Mesenchymal stem cell (in vitro differentiated cells and primary cell): ENCODE data around the gene CMBL.
A peak's percentile ranks its signal among the peaks of the same experiment; 100 is the strongest.

Source experiments
- DNase-seq: peaks from one replicate; pipeline ENCODE4 v3.0.0-alpha.2; 2013
- H2AFZ ChIP-seq: one replicate; pipeline ENCODE4 v1.6.1; 2013; ENCODE audit warnings: low read depth, mild to moderate bottlenecking, control low read depth, inconsistent platforms, low read length, moderate library complexity
- H2AK5ac ChIP-seq: 2 replicates; pipeline ENCODE4 v1.6.1; 2013; ENCODE audit warnings: low read length, moderate library complexity, mild to moderate bottlenecking, inconsistent platforms; ENCODE audit not compliant: severe bottlenecking
- H2BK120ac ChIP-seq: one replicate; pipeline ENCODE4 v1.6.1; 2013; ENCODE audit warnings: low read depth, mild to moderate bottlenecking, inconsistent platforms, low read length, moderate library complexity
- H2BK12ac ChIP-seq, 2 experiments: one replicate each; pipeline ENCODE4 v1.6.1; 2013; ENCODE audit warnings: inconsistent platforms in 2 of 2, low read length in 2 of 2, mild to moderate bottlenecking in 2 of 2, moderate library complexity in 2 of 2, control low read depth in 1 of 2
- H2BK15ac ChIP-seq: one replicate; pipeline ENCODE4 v1.6.1; 2013; ENCODE audit warnings: mild to moderate bottlenecking, low read depth, inconsistent platforms; ENCODE audit not compliant: poor library complexity, severe bottlenecking
- H2BK5ac ChIP-seq: 2 replicates; pipeline ENCODE4 v1.6.1; 2013; ENCODE audit warnings: low read depth, mild to moderate bottlenecking, low read length, control low read depth, inconsistent platforms; ENCODE audit not compliant: poor library complexity, severe bottlenecking
- H3K14ac ChIP-seq, 2 experiments: one replicate each; pipeline ENCODE4 v1.6.1; 2013; ENCODE audit warnings: inconsistent platforms in 2 of 2, low read length in 2 of 2, control low read depth in 1 of 2, mild to moderate bottlenecking in 1 of 2, moderate library complexity in 1 of 2
- H3K18ac ChIP-seq, 2 experiments: one replicate each; pipeline ENCODE4 v1.6.1; 2013; ENCODE audit warnings: inconsistent platforms in 2 of 2, low read length in 2 of 2, control low read depth in 1 of 2, low read depth in 1 of 2, mild to moderate bottlenecking in 1 of 2
- H3K23ac ChIP-seq, 2 experiments: one replicate each; pipeline ENCODE4 v1.6.1; 2013; ENCODE audit warnings: inconsistent platforms in 2 of 2, low read length in 2 of 2, mild to moderate bottlenecking in 2 of 2, moderate library complexity in 2 of 2, control low read depth in 1 of 2
- H3K27ac ChIP-seq: 2 replicates; pipeline ENCODE4 v1.5.1; 2013; ENCODE audit warnings: mild to moderate bottlenecking, moderate library complexity, low read length, control low read depth, inconsistent platforms; ENCODE audit not compliant: poor library complexity, severe bottlenecking
- H3K27me3 ChIP-seq, 2 experiments: 2 replicates each; pipeline versions ENCODE4 v1.6.1 to v1.7.0; 2013; ENCODE audit warnings: low read length in 2 of 2, mild to moderate bottlenecking in 2 of 2, moderate library complexity in 2 of 2, control low read depth in 1 of 2, inconsistent platforms in 1 of 2; ENCODE audit not compliant: control insufficient read depth in 1 of 2, insufficient read depth in 1 of 2
- H3K36me3 ChIP-seq, 2 experiments: 2 replicates each; pipeline versions ENCODE4 v1.6.1 to v1.7.0; 2013; ENCODE audit warnings: low read length in 2 of 2, control low read depth in 1 of 2, inconsistent platforms in 1 of 2, low read depth in 1 of 2, mild to moderate bottlenecking in 1 of 2; ENCODE audit not compliant: insufficient read depth in 2 of 2, control insufficient read depth in 1 of 2
- H3K4ac ChIP-seq, 2 experiments: one replicate each; pipeline ENCODE4 v1.6.1; 2013; ENCODE audit warnings: inconsistent platforms in 2 of 2, low read length in 2 of 2, mild to moderate bottlenecking in 2 of 2, moderate library complexity in 2 of 2, control low read depth in 1 of 2, low read depth in 1 of 2
- H3K4me1 ChIP-seq: 2 replicates; pipeline ENCODE4 v1.6.1; 2013; ENCODE audit warnings: low read depth, low read length, control low read depth; ENCODE audit not compliant: control insufficient read depth, insufficient read depth
- H3K4me2 ChIP-seq: 2 replicates; pipeline ENCODE4 v1.6.1; 2013; ENCODE audit warnings: low read length, mild to moderate bottlenecking, inconsistent platforms; ENCODE audit not compliant: poor library complexity, severe bottlenecking
- H3K4me3 ChIP-seq, 2 experiments: 2 replicates each; pipeline versions ENCODE4 v1.5.1 to v1.7.0; 2013; ENCODE audit warnings: low read length in 2 of 2, mild to moderate bottlenecking in 2 of 2, control low read depth in 1 of 2, low read depth in 1 of 2; ENCODE audit not compliant: insufficient read depth in 1 of 2
- H3K79me1 ChIP-seq: replicated peaks from 2 replicates; pipeline ENCODE4 v1.6.1; 2013; ENCODE audit warnings: mild to moderate bottlenecking, control low read depth, low read length, inconsistent platforms; ENCODE audit not compliant: poor library complexity, severe bottlenecking
- H3K9ac ChIP-seq: 2 replicates; pipeline ENCODE4 v1.7.0; 2013; ENCODE audit warnings: mild to moderate bottlenecking, low read length, moderate library complexity
- H3K9me3 ChIP-seq: 2 replicates; pipeline ENCODE4 v1.7.0; 2013; ENCODE audit warnings: mild to moderate bottlenecking, low read length; ENCODE audit not compliant: control insufficient read depth
- H4K8ac ChIP-seq: one replicate; pipeline ENCODE4 v1.6.1; 2013; ENCODE audit warnings: inconsistent platforms, mild to moderate bottlenecking, low read length, moderate library complexity
- H4K91ac ChIP-seq: one replicate; pipeline ENCODE4 v1.6.1; 2013; ENCODE audit warnings: mild to moderate bottlenecking, low read length, inconsistent platforms
- WGBS: methylation state at CpG from one replicate; pipeline ENCODE4 v1.1.7; 2013; ENCODE audit warnings: mixed read lengths; 5-methylcytosine and 5-hydroxymethylcytosine counted together

CMBL gene

GRCh38 chr5:10278658-10279279, 28.9 kb downstream of the CMBL start:
- no peak overlapping the region for H2BK15ac ChIP-seq
- no peaks in the 10 kb centered on the region for H3K4me1 ChIP-seq
- H3K9ac ChIP-seq: no peak overlapping the region
- H3K4me2 ChIP-seq: no peak overlapping the region
- no peak for DNase-seq
- no peak overlapping the region for H2AK5ac ChIP-seq
- H3K23ac ChIP-seq: no peak overlapping the region
- H3K36me3 ChIP-seq: peaks cover 5 to 31% of the 10 kb centered on the region in 2 experiments
- no peak overlapping the region for H3K4ac ChIP-seq
- no peak overlapping the region for H3K27ac ChIP-seq
- H3K27me3 ChIP-seq: no peaks in the 10 kb centered on the region
- H3K79me1 ChIP-seq: no peaks in the 10 kb centered on the region
- H2BK120ac ChIP-seq: no peak overlapping the region
- H3K18ac ChIP-seq: no peak overlapping the region
- H3K9me3 ChIP-seq: no peaks in the 10 kb centered on the region
- H2BK5ac ChIP-seq: no peak overlapping the region
- WGBS: 92% methylated on average over 11 of the region's 12 CpGs
- H3K4me3 ChIP-seq: no peak overlapping the region
- H2AFZ ChIP-seq: no peak overlapping the region
- H4K8ac ChIP-seq: no peak overlapping the region
- H2BK12ac ChIP-seq: no peak overlapping the region
- no peak overlapping the region for H4K91ac ChIP-seq
- no peak overlapping the region for H3K14ac ChIP-seq

DNA sequence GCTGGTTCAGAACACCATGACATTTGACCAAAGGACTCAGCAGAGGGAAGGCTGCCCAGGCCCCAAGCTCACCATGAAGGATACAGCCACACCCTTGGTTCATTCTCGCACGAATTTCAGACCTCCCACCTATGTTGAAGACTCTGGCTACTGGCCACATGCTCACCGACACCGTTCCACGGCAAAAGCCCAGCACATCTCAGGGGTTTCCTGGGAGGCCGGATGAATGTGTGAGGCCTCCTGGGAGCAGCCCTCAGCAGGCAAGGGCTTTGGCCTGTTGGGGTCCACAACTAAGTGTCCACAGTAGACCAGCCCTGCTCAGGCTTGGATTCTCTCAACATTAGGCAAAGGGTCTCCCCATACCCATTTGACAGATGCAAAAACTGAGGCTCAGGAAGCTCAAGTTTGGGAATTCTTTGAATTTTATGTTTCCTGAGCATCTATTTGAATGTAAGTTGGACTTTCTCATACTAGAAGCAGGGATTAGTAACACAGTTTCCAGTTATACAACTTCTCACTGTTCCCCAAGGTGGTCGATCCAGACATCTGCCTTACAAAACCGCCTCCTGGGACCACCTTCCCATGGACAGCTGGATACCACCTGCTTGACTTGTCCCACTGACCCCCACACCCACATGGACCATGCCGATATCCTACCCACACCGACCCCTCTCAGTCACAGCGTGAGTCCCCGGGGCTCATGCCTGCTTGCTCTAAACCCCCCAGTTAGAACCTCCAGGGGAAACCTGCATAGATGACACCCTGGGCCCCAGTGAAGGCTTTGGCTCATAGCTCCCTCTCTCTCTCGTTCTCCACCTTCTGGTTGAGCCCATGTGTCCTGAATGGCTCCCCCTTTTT, 29.7 kb downstream of the CMBL start:
- H2AFZ ChIP-seq: no peak overlapping the region

GRCh38 chr5:10276691-10277090, 31.0 kb downstream of the CMBL start:
- no peak overlapping the region for H3K14ac ChIP-seq
- no peaks in the 10 kb centered on the region for H3K9me3 ChIP-seq
- no peak overlapping the region for H2BK5ac ChIP-seq
- no peak overlapping the region for H3K4me3 ChIP-seq
- H2AFZ ChIP-seq: no peak overlapping the region
- DNase-seq: no peak
- no peak overlapping the region for H3K27ac ChIP-seq
- no peak overlapping the region for H2BK12ac ChIP-seq
- no peak overlapping the region for H2BK120ac ChIP-seq
- H3K4me2 ChIP-seq: no peak overlapping the region
- no peak overlapping the region for H3K4ac ChIP-seq
- no peak overlapping the region for H4K8ac ChIP-seq
- H3K4me1 ChIP-seq: no peaks in the 10 kb centered on the region
- no peak overlapping the region for H3K18ac ChIP-seq
- H3K36me3 ChIP-seq: peaks cover 5 to 30% of the 10 kb centered on the region in 2 experiments
- no peak overlapping the region for H3K23ac ChIP-seq
- WGBS: 88% methylated on average over 6 of the region's 7 CpGs
- no peak overlapping the region for H4K91ac ChIP-seq
- H3K27me3 ChIP-seq: no peaks in the 10 kb centered on the region
- no peaks in the 10 kb centered on the region for H3K79me1 ChIP-seq
- H3K9ac ChIP-seq: no peak overlapping the region
- H2BK15ac ChIP-seq: no peak overlapping the region
- no peak overlapping the region for H2AK5ac ChIP-seq

More for the DNA sequence above, 29.7 kb downstream of the CMBL start:
- H3K9me3 ChIP-seq: no peaks in the 10 kb centered on the region
- 95% methylated on average over 13 of the region's 13 CpGs for WGBS
- H3K36me3 ChIP-seq: peaks cover 5 to 31% of the 10 kb centered on the region in 2 experiments
- no peaks in the 10 kb centered on the region for H3K4me1 ChIP-seq
- no peak overlapping the region for H2BK12ac ChIP-seq
- no peak for DNase-seq
- no peak overlapping the region for H3K4ac ChIP-seq
- no peaks in the 10 kb centered on the region for H3K79me1 ChIP-seq
- no peak overlapping the region for H4K8ac ChIP-seq
- H3K23ac ChIP-seq: peak overlapping the region in 1 of 2 experiments; percentile 17
- H3K27me3 ChIP-seq: no peaks in the 10 kb centered on the region
- no peak overlapping the region for H3K4me2 ChIP-seq
- no peak overlapping the region for H2BK15ac ChIP-seq
- H3K27ac ChIP-seq: no peak overlapping the region
- H3K4me3 ChIP-seq: no peak overlapping the region
- no peak overlapping the region for H2BK120ac ChIP-seq
- no peak overlapping the region for H2BK5ac ChIP-seq
- H3K18ac ChIP-seq: no peak overlapping the region
- H3K9ac ChIP-seq: no peak overlapping the region
- no peak overlapping the region for H4K91ac ChIP-seq
- H2AK5ac ChIP-seq: no peak overlapping the region
- no peak overlapping the region for H3K14ac ChIP-seq

- H3K14ac ChIP-seq: no peak overlapping the region
- H3K4me2 ChIP-seq: no peak overlapping the region
- 91% methylated on average over 9 of the region's 9 CpGs for WGBS
- H3K27me3 ChIP-seq: no peaks in the 10 kb centered on the region
- no peak overlapping the region for H2BK120ac ChIP-seq
- H2BK5ac ChIP-seq: no peak overlapping the region
- H3K4me1 ChIP-seq: no peaks in the 10 kb centered on the region
- H2AK5ac ChIP-seq: no peak overlapping the region
- H3K18ac ChIP-seq: no peak overlapping the region
- no peak overlapping the region for H3K27ac ChIP-seq
- H2BK12ac ChIP-seq: no peak overlapping the region
- peak; percentile 24 for DNase-seq
- peaks cover 5 to 24% of the 10 kb centered on the region in 2 experiments for H3K36me3 ChIP-seq
- H3K23ac ChIP-seq: no peak overlapping the region
- H3K9ac ChIP-seq: no peak overlapping the region
- H3K4ac ChIP-seq: no peak overlapping the region
- no peak overlapping the region for H4K8ac ChIP-seq
- no peaks in the 10 kb centered on the region for H3K9me3 ChIP-seq
- no peak overlapping the region for H2AFZ ChIP-seq
- H4K91ac ChIP-seq: no peak overlapping the region
- H2BK15ac ChIP-seq: no peak overlapping the region
- no peak overlapping the region for H3K4me3 ChIP-seq
- no peaks in the 10 kb centered on the region for H3K79me1 ChIP-seq
Measured at GRCh38 chr5:10275991-10276390, 31.7 kb downstream of the CMBL start.
